ENCODE results near the gene CNP. TPM values are rescaled to one million over a fixed set of nuclear protein-coding genes. Genes with fewer than 3 reads are reported as not detected.

CNP gene
- total and polyA plus RNA-seq, 9 donors, result 25.8 to 77.5 (median 47.7) TPM

DNA sequence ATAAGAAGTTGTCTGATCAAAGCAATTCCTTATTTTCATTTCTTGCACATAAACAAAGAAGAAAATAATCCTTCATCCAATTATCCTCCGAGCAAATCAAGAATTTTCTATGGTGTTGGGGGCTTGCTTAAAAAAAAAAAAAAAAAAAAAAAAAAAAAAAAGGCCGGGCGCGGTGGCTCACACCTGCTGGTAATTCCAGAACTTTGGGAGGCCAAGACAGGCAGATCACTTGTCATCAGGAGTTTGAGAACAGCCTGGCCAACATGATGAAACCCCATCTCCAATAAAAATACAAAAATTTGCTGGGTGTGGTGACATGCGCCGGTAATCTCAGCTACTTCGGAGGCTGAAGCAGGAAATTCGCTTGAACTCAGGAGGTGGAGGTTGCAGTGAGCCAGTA lies 19.3 kb downstream of the CNP start:
- H3K27ac ChIP-seq (ENCODE audit: low read length), result no peak overlapping the region
- H3K4me3 ChIP-seq (ENCODE audit: low read length), result no peak overlapping the region
- no peaks in the 10 kb centered on the region for H3K27me3 ChIP-seq (ENCODE audit: control insufficient read depth, insufficient read depth, low read length)
- H3K4me1 ChIP-seq (ENCODE audit: control insufficient read depth, insufficient read depth, low read length), result peaks cover 4% of the 10 kb centered on the region
- H3K36me3 ChIP-seq (ENCODE audit: control insufficient read depth, insufficient read depth, low read length), result peaks cover 90% of the 10 kb centered on the region
- no peak for DNase-seq
- WGBS (ENCODE audit: insufficient coverage), result 93% methylated on average over 4 of the region's 8 CpGs
- no peaks in the 10 kb centered on the region for H3K9me3 ChIP-seq (replicated peaks; ENCODE audit: control insufficient read depth, low read depth, low read length)

DNA sequence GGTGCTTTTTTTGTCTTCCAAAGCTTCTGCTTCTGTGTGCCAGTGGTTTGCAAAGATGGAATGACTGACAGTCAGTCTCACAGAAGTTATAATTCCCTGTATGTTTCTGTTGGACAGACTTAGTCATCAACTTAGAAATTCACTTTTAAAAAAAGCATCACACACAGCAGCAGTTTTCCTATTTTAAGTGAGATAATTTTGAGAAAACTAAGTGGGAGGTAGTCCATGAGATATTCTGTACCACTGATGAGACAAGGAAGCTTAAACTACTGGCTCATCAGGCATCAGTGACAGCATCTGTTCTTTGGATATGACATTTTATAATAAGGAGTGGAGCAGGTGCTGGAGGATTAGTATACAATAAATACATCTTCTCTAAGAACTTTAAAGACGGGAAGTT lies 20.0 kb downstream of the CNP start:
- no peak overlapping the region for H3K27ac ChIP-seq (ENCODE audit: low read length)
- H3K27me3 ChIP-seq (ENCODE audit: control insufficient read depth, insufficient read depth, low read length), result no peaks in the 10 kb centered on the region
- H3K4me3 ChIP-seq (ENCODE audit: low read length), result no peak overlapping the region
- no peaks in the 10 kb centered on the region for H3K9me3 ChIP-seq (replicated peaks; ENCODE audit: control insufficient read depth, low read depth, low read length)
- H3K36me3 ChIP-seq (ENCODE audit: control insufficient read depth, insufficient read depth, low read length), result peaks cover 89% of the 10 kb centered on the region
- WGBS (ENCODE audit: insufficient coverage), result no CpG with 5 or more reads among the region's 1 CpG
- no peak for DNase-seq
- peaks cover 4% of the 10 kb centered on the region for H3K4me1 ChIP-seq (ENCODE audit: control insufficient read depth, insufficient read depth, low read length)

DNA sequence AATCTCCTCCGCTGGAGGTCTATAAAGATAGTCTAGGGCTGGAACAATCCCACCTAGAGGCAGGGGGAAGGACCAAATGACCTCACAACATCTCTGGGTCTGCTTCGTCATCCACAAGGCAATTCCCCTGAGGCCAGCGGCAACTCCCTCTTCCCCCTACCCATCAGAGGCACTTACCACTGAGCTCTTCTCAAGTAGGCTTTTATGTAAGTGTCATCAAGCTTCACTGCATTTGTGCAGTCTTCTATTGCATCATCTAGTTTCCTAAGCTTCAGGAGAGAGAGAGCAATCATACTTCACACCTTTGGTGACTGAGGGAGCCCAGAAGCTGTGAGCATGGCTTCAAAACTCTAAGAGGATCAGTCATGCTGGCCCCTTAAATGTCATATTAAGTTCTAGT lies 21.0 kb downstream of the CNP start:
- DNase-seq, result no peak
- peaks cover 9% of the 10 kb centered on the region for H3K4me1 ChIP-seq (ENCODE audit: control insufficient read depth, insufficient read depth, low read length)
- no peaks in the 10 kb centered on the region for H3K27me3 ChIP-seq (ENCODE audit: control insufficient read depth, insufficient read depth, low read length)
- peaks cover 87% of the 10 kb centered on the region for H3K36me3 ChIP-seq (ENCODE audit: control insufficient read depth, insufficient read depth, low read length)
- WGBS (ENCODE audit: insufficient coverage), result 100% methylated on average over 1 of the region's 3 CpGs
- H3K9me3 ChIP-seq (replicated peaks; ENCODE audit: control insufficient read depth, low read depth, low read length), result no peaks in the 10 kb centered on the region
- H3K4me3 ChIP-seq (ENCODE audit: low read length), result no peak overlapping the region
- no peak overlapping the region for H3K27ac ChIP-seq (ENCODE audit: low read length)

DNA sequence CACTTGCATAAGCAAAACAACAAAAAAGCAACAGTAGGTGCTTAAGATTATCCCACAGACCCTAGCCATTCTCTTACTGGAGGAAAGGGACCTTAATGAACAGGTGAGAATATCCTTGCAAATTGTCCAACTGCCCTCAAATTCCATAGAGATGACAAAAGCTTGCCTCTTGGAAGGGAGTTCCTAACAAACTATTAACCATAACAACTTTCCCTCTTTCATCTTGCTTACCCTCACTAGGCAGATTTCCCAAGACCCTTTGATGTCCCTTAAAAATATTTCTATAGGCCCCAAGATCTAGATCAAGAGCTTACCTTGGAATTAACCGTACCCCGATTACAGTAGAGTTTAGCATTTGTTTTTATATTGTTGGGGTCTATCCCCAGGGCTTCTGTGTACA lies 21.8 kb downstream of the CNP start:
- Histone ChIP-seq H3K4me1 (ENCODE audit: control insufficient read depth, insufficient read depth, low read length) (peaks cover 11% of the 10 kb centered on the region), H3K9me3 (replicated peaks; ENCODE audit: control insufficient read depth, low read depth, low read length) (no peaks in the 10 kb centered on the region), H3K27me3 (ENCODE audit: control insufficient read depth, insufficient read depth, low read length) (no peaks in the 10 kb centered on the region), H3K4me3 (ENCODE audit: low read length) (no peak overlapping the region), H3K36me3 (ENCODE audit: control insufficient read depth, insufficient read depth, low read length) (peaks cover 83% of the 10 kb centered on the region), H3K27ac (ENCODE audit: low read length) (no peak overlapping the region)
- WGBS (ENCODE audit: insufficient coverage), result no CpG with 5 or more reads among the region's 2 CpGs
- no peak for DNase-seq

DNA sequence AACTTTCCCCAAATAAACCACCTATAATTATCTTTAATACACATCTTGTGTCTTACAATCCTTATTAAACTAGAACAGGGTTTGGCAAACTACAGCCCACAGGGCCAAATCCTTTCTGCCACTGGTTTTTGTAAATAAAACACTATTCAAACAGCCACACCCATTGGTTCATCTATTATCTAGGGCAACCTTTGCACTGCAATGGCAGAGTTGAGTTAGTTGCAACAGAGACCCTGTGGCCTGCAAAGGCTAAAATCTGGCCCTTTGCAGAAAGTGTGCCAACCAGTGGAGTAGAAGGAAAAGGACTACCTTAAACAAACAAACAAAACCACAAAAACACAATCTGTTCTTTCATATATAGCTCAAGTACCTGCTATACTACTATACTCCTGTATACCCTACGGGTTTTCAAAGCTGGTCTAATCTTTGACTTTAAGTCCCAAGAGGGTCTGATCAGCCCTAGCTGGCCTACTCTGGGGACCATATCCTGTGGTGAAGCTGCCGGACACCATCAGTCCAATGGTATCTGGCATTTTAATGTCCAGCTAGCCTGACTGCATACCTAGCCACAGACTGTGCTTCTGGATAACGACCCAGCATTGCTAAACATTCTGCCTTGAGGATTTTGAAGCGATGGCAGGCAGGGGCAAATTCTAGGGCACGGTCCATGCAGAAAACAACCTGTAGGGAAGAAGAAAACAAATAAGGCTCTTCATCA lies 23.3 kb downstream of the CNP start:
- no peak overlapping the region for H3K27ac ChIP-seq (ENCODE audit: low read length)
- WGBS (ENCODE audit: insufficient coverage), result 94% methylated on average over 2 of the region's 5 CpGs

DNA sequence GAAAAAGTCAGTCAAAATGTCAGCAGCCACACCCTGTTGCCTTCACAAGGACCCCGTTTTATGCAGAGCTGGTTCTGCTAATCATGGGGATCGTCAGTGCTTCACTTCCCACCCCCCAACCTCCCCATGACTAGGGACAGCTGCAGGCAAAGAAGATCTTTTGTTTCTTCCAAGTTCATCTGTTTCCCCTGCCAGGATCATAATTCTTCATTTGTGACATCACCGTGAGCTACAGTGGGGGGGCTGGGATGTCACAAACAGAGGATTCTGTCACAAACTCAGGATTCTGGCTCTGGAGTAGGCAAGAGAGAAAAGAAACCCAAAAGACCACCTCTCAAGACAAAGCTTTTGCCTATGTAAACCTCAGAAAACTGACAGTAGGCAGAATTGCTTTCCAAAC lies 26.0 kb downstream of the CNP start:
- Histone ChIP-seq H3K36me3 (ENCODE audit: control insufficient read depth, insufficient read depth, low read length) (peaks cover 78% of the 10 kb centered on the region), H3K4me1 (ENCODE audit: control insufficient read depth, insufficient read depth, low read length) (peaks cover 7% of the 10 kb centered on the region), H3K9me3 (replicated peaks; ENCODE audit: control insufficient read depth, low read depth, low read length) (no peaks in the 10 kb centered on the region), H3K27me3 (ENCODE audit: control insufficient read depth, insufficient read depth, low read length) (no peaks in the 10 kb centered on the region), H3K4me3 (ENCODE audit: low read length) (no peak overlapping the region), H3K27ac (ENCODE audit: low read length) (peak overlapping the region; percentile 82)
- peak; percentile 66 for DNase-seq
- 60% methylated on average over 2 of the region's 3 CpGs for WGBS (ENCODE audit: insufficient coverage)

More for the DNA sequence above, 23.3 kb downstream of the CNP start:
- no peaks in the 10 kb centered on the region for H3K27me3 ChIP-seq (ENCODE audit: control insufficient read depth, insufficient read depth, low read length)
- H3K36me3 ChIP-seq (ENCODE audit: control insufficient read depth, insufficient read depth, low read length), result peaks cover 73% of the 10 kb centered on the region
- H3K9me3 ChIP-seq (replicated peaks; ENCODE audit: control insufficient read depth, low read depth, low read length), result no peaks in the 10 kb centered on the region
- H3K4me1 ChIP-seq (ENCODE audit: control insufficient read depth, insufficient read depth, low read length), result peaks cover 11% of the 10 kb centered on the region
- H3K4me3 ChIP-seq (ENCODE audit: low read length), result no peak overlapping the region
- DNase-seq, result no peak

DNA sequence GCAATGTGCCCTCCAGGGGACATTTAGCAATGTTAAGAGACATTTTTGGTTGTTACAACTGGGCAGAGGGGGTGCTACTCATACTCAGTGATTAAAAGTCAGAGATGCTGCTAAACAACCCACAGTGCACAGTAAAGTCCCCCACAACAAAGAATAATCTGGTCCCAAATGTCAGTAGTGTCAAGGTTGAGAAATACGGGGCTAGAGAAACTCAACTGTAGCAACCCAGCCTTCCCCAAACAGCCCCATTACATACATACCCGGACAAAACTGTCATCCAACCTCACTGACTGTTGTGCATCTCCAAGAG lies 30.2 kb downstream of the CNP start:
- no peak for DNase-seq
- H3K36me3 ChIP-seq (ENCODE audit: control insufficient read depth, insufficient read depth, low read length), result peaks cover 67% of the 10 kb centered on the region
- no peaks in the 10 kb centered on the region for H3K9me3 ChIP-seq (replicated peaks; ENCODE audit: control insufficient read depth, low read depth, low read length)

DNA sequence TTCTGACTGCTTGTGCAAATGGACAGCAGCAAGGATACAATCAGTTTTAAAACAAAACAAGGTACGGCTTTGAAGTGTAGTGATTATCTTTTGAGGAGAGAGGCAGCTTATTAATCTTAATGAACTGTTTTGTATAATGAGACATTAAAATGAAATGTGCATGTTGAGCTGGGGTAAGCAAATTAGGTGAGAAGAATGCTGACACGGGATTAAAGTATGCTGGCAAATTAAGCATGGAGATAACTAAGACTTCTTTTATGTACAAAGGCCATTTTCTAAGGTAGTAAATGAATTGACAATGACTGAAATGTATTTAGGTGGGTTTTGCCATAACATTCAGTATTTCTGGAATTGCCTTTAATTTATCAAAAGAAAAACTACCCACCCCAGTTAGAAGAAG lies 31.9 kb downstream of the CNP start:
- H3K9me3 ChIP-seq (replicated peaks; ENCODE audit: control insufficient read depth, low read depth, low read length), result no peaks in the 10 kb centered on the region
- no peaks in the 10 kb centered on the region for H3K4me1 ChIP-seq (ENCODE audit: control insufficient read depth, insufficient read depth, low read length)
- no peaks in the 10 kb centered on the region for H3K27me3 ChIP-seq (ENCODE audit: control insufficient read depth, insufficient read depth, low read length)
- DNase-seq, result no peak
- H3K36me3 ChIP-seq (ENCODE audit: control insufficient read depth, insufficient read depth, low read length), result peaks cover 69% of the 10 kb centered on the region
- no peak overlapping the region for H3K4me3 ChIP-seq (ENCODE audit: low read length)
- H3K27ac ChIP-seq (ENCODE audit: low read length), result no peak overlapping the region
- WGBS (ENCODE audit: insufficient coverage), result 0% methylated on average over 1 of the region's 2 CpGs

More for the DNA sequence above, 30.2 kb downstream of the CNP start:
- no peak overlapping the region for H3K4me3 ChIP-seq (ENCODE audit: low read length)
- 100% methylated on average over 1 of the region's 2 CpGs for WGBS (ENCODE audit: insufficient coverage)
- H3K4me1 ChIP-seq (ENCODE audit: control insufficient read depth, insufficient read depth, low read length), result peaks cover 7% of the 10 kb centered on the region
- no peak overlapping the region for H3K27ac ChIP-seq (ENCODE audit: low read length)
- no peaks in the 10 kb centered on the region for H3K27me3 ChIP-seq (ENCODE audit: control insufficient read depth, insufficient read depth, low read length)

DNA sequence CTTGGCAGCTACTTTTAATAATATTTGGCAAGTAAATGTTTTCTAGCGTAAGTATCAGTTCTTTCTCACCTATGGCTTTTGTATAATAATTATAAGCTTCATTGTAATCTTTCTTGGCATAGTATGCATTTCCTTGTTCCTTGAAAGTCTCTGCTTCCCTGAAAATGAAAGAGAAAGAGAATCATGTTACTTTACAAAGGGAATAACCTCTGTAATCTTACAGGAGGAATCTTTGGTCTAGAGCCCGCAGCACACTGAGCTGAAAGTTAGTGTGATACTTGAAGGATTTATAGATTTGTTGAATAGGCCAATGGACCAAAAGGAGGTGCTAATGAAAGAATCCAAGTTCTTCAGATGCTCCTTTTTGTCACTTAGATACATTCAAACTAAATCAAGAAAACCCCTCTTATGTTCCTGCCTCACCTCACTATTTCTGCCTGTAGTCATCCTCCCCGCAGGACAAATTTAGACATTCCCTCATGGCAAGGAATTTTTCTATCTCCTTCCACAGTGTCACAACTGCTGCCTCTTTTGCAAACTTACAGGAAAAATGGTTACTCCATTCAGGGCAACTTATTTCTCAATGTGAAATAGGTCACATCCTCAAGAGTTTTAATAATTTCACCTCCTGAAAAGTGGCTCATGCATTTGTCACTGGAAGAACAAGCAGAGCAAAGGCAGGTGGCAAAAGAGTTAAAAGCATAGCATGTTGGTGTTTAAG lies 34.0 kb downstream of the CNP start:
- Histone ChIP-seq H3K36me3 (ENCODE audit: control insufficient read depth, insufficient read depth, low read length) (peaks cover 60% of the 10 kb centered on the region), H3K27me3 (ENCODE audit: control insufficient read depth, insufficient read depth, low read length) (no peaks in the 10 kb centered on the region), H3K27ac (ENCODE audit: low read length) (no peak overlapping the region), H3K4me3 (ENCODE audit: low read length) (no peak overlapping the region), H3K9me3 (replicated peaks; ENCODE audit: control insufficient read depth, low read depth, low read length) (no peaks in the 10 kb centered on the region), H3K4me1 (ENCODE audit: control insufficient read depth, insufficient read depth, low read length) (no peaks in the 10 kb centered on the region)
- 100% methylated on average over 1 of the region's 3 CpGs for WGBS (ENCODE audit: insufficient coverage)
- DNase-seq, result no peak

DNA sequence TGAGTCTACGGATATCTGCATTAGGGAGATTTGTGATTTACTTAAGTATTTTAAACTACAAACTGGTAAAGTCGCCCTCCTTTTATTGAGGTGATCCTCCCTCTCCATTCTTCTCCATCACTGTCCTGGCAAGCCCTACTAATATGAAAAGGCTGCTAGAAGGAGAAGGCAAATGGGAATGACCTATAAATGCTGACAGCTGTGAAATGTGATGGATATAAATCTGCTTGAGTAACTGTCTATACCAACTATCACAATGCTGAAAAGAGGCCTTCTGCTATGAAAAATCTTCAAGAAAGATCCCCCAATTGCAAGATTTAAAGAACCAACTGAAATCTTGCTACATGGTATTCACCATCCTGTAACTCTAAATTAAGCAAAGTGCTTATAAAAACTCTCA lies 35.1 kb downstream of the CNP start:
- Histone ChIP-seq H3K4me3 (ENCODE audit: low read length) (no peak overlapping the region), H3K4me1 (ENCODE audit: control insufficient read depth, insufficient read depth, low read length) (no peaks in the 10 kb centered on the region), H3K27ac (ENCODE audit: low read length) (no peak overlapping the region), H3K36me3 (ENCODE audit: control insufficient read depth, insufficient read depth, low read length) (peaks cover 48% of the 10 kb centered on the region), H3K27me3 (ENCODE audit: control insufficient read depth, insufficient read depth, low read length) (no peaks in the 10 kb centered on the region), H3K9me3 (replicated peaks; ENCODE audit: control insufficient read depth, low read depth, low read length) (no peaks in the 10 kb centered on the region)
- DNase-seq, result no peak
- no CpG with 5 or more reads among the region's 2 CpGs for WGBS (ENCODE audit: insufficient coverage)

Measured in muscle of leg (tissue), 11 donors.